IMR-90 (cell line): ENCODE measurements around the gene RNF145. TPM values are rescaled to one million over a fixed set of nuclear protein-coding genes. Genes with fewer than 3 reads are reported as not detected.

Experiments used
- ATAC-seq: fragments of 200-7000 bp; cut with Tn5 transposase; 2 replicates; pipeline ENCODE4 v1.9.1; 2020; ENCODE audit warnings: low read depth, mild to moderate bottlenecking, moderate library complexity
- BruUV-seq: library from RNA; stranded (reverse); fragments of 400-500 nt; replicated peaks from 2 replicates; lab custom pipeline; 2021; lab: Mats Ljungman, UMichigan
- CTCF ChIA-PET: fragments of 300-600 bp; formaldehyde crosslinking; extraction: SDS; loops from one replicate; lab custom pipeline; 2021; ENCODE audit warnings: antibody characterized with exemption; lab: Yijun Ruan, JAX
- POLR2A ChIA-PET: fragments of 300-600 bp; sonication (Branson Sonifier 250); formaldehyde crosslinking; loops from one replicate; lab custom pipeline; 2022; ENCODE audit warnings: antibody characterized with exemption; ENCODE audit not compliant: unreplicated experiment; lab: Charles Lee
- DNase-seq: peaks from one replicate; pipeline ENCODE4 v3.0.0; 2013
- H2AFZ ChIP-seq: replicated peaks from 2 replicates; pipeline ENCODE3; 2013; ENCODE audit warnings: low read length, mild to moderate bottlenecking; ENCODE audit not compliant: poor library complexity
- H2AK5ac ChIP-seq: 2 replicates; pipeline ENCODE4 v1.6.1; 2013; ENCODE audit warnings: low read depth, low read length, inconsistent platforms
- H2AK9ac ChIP-seq: replicated peaks from 2 replicates; pipeline ENCODE3; 2013; ENCODE audit warnings: mild to moderate bottlenecking, low read depth, low read length, moderate library complexity; ENCODE audit not compliant: poor library complexity
- H2BK120ac ChIP-seq: 2 replicates; pipeline ENCODE4 v1.6.1; 2013; ENCODE audit warnings: low read depth, low read length, inconsistent platforms
- H2BK15ac ChIP-seq: 3 replicates; pipeline ENCODE4 v1.6.1; 2013; ENCODE audit warnings: low read depth, low read length, inconsistent platforms
- H2BK20ac ChIP-seq: 2 replicates; pipeline ENCODE4 v1.6.1; 2013; ENCODE audit warnings: low read depth, mild to moderate bottlenecking, inconsistent platforms, low read length, moderate library complexity
- H2BK5ac ChIP-seq: 2 replicates; pipeline ENCODE4 v1.6.1; 2013; ENCODE audit warnings: mild to moderate bottlenecking, low read depth, low read length, inconsistent platforms; ENCODE audit not compliant: poor library complexity, severe bottlenecking
- H3K14ac ChIP-seq: replicated peaks from 2 replicates; pipeline ENCODE4 v1.6.1; 2013; ENCODE audit warnings: low read depth, low read length, inconsistent platforms
- H3K18ac ChIP-seq: 2 replicates; pipeline ENCODE4 v1.6.1; 2013; ENCODE audit warnings: low read depth, low read length, control low read depth
- H3K23ac ChIP-seq: 2 replicates; pipeline ENCODE4 v1.6.1; 2013; ENCODE audit warnings: low read depth, low read length, inconsistent platforms
- H3K27ac ChIP-seq: 2 replicates; pipeline ENCODE4 v1.5.1; 2013; ENCODE audit warnings: mild to moderate bottlenecking, control low read depth, low read length; ENCODE audit not compliant: insufficient read depth
- H3K27me3 ChIP-seq: 2 replicates; pipeline ENCODE4 v1.6.1; 2013; ENCODE audit warnings: low read length; ENCODE audit not compliant: control insufficient read depth, insufficient read depth
- H3K36me3 ChIP-seq: 2 replicates; pipeline ENCODE4 v1.6.1; 2013; ENCODE audit warnings: low read length, mixed read lengths; ENCODE audit not compliant: control insufficient read depth, insufficient read depth
- H3K4ac ChIP-seq: 2 replicates; pipeline ENCODE4 v1.6.1; 2013; ENCODE audit warnings: low read depth, low read length, inconsistent platforms
- H3K4me1 ChIP-seq: 2 replicates; pipeline ENCODE4 v1.6.1; 2013; ENCODE audit warnings: low read length, mixed read lengths; ENCODE audit not compliant: control insufficient read depth, insufficient read depth
- H3K4me2 ChIP-seq: 2 replicates; pipeline ENCODE4 v1.6.1; 2013; ENCODE audit warnings: low read depth, mild to moderate bottlenecking, control low read depth, low read length, moderate library complexity
- H3K4me3 ChIP-seq: 2 replicates; pipeline ENCODE4 v1.5.1; 2013; ENCODE audit warnings: low read depth, mild to moderate bottlenecking, control low read depth, low read length, moderate library complexity; ENCODE audit not compliant: insufficient read depth
- H3K56ac ChIP-seq: 2 replicates; pipeline ENCODE4 v1.6.1; 2013; ENCODE audit warnings: low read length, inconsistent platforms; ENCODE audit not compliant: insufficient read depth; ENCODE audit errors: extremely low read depth
- H3K79me1 ChIP-seq, 2 experiments: 2 replicates each; pipeline ENCODE4 v1.6.1; 2013; ENCODE audit warnings: low read length in 2 of 2, inconsistent platforms in 1 of 2, low read depth in 1 of 2
- H3K9ac ChIP-seq: 2 replicates; pipeline ENCODE4 v1.6.1; 2013; ENCODE audit warnings: low read depth, low read length, control low read depth
- H3K9me1 ChIP-seq: 2 replicates; pipeline ENCODE4 v1.6.1; 2013; ENCODE audit warnings: low read length, inconsistent platforms; ENCODE audit not compliant: insufficient read depth
- H3K9me3 ChIP-seq: 2 replicates; pipeline ENCODE4 v1.6.1; 2013; ENCODE audit warnings: low read length; ENCODE audit not compliant: control insufficient read depth, insufficient read depth
- H4K20me1 ChIP-seq: 2 replicates; pipeline ENCODE4 v1.6.1; 2013; ENCODE audit warnings: low read length, inconsistent platforms; ENCODE audit not compliant: insufficient read depth
- H4K5ac ChIP-seq: 2 replicates; pipeline ENCODE4 v1.6.1; 2013; ENCODE audit warnings: mild to moderate bottlenecking, low read depth, low read length, control low read depth
- H4K8ac ChIP-seq, 2 experiments: 2 replicates each; pipeline ENCODE4 v1.6.1; 2013; ENCODE audit warnings: low read depth in 2 of 2, low read length in 2 of 2, control low read depth in 1 of 2, inconsistent platforms in 1 of 2
- H4K91ac ChIP-seq: 2 replicates; pipeline ENCODE4 v1.6.1; 2013; ENCODE audit warnings: low read depth, low read length, inconsistent platforms; ENCODE audit not compliant: insufficient read depth
- CHD1 ChIP-seq: IDR thresholded peaks from 2 replicates; pipeline ENCODE4 v1.6.1; 2012; ENCODE audit warnings: low read depth, low read length, improper control_type of control experiment
- MAFK ChIP-seq: IDR thresholded peaks from 2 replicates; pipeline ENCODE4 v1.6.1; 2012; ENCODE audit warnings: low read depth, low read length, improper control_type of control experiment
- POLR2A ChIP-seq: IDR thresholded peaks from 2 replicates; pipeline ENCODE4 v1.6.1; 2012; ENCODE audit warnings: mild to moderate bottlenecking, low read depth, low read length
- RAD21 ChIP-seq: IDR thresholded peaks from 2 replicates; pipeline ENCODE4 v1.6.1; 2012; ENCODE audit warnings: low read length, improper control_type of control experiment
- RCOR1 ChIP-seq: IDR thresholded peaks from 2 replicates; pipeline ENCODE4 v1.6.1; 2012; ENCODE audit warnings: mild to moderate bottlenecking, low read length, improper control_type of control experiment; ENCODE audit not compliant: insufficient replicate concordance
- RFX5 ChIP-seq: IDR thresholded peaks from 2 replicates; pipeline ENCODE4 v1.8.0; 2012; ENCODE audit warnings: low read depth, mild to moderate bottlenecking, low read length, moderate library complexity
- WGBS, 2 experiments: methylation state at CpG; one replicate each; pipeline versions ENCODE4 v1.1.5 to v1.1.7; 2013; ENCODE audit warnings: missing lambda C conversion rate in 2 of 2; ENCODE audit not compliant: insufficient read length in 1 of 2; ENCODE audit errors: extremely low coverage in 2 of 2; 5-methylcytosine and 5-hydroxymethylcytosine counted together
- dilution Hi-C: fragments of 300-500 bp; cut with HindIII; formaldehyde crosslinking; loops from one replicate; pipeline ENCODE4 v1.14.3; 2018; ENCODE audit warnings: low sequenced_read_pairs; ENCODE audit not compliant: unreplicated experiment
- in situ Hi-C: fragments of 300-500 bp; cut with MboI; formaldehyde crosslinking; loops from 3 replicates; pipeline ENCODE4 v1.14.3; 2019; ENCODE audit warnings: low sequenced_read_pairs, inconsistent platforms, mixed read lengths
- intact Hi-C: fragments of 100-400 bp; cut with micrococcal nuclease; formaldehyde crosslinking; loops from 2 replicates; pipeline ENCODE4 v1.10.0; 2022
- polyA plus RNA-seq, 3 experiments: library from polyadenylated mRNA; depleted of rRNA; stranded (reverse); fragments of >200 nt; gene quantifications; 2 replicates each; pipeline ENCODE4 v1.2.3, GENCODE V29; 2012; ENCODE audit warnings: low replicate concordance in 1 of 3
- total RNA-seq: library from RNA; depleted of rRNA; stranded (reverse); fragments of >200 nt; gene quantifications from 2 replicates; pipeline ENCODE4 v1.2.3, GENCODE V29; 2012
- TF ChIP-seq, protein P1 (sequence below): conservative IDR thresholded peaks from 2 replicates; pipeline ENCODE4 v1.5.1; 2012; ENCODE audit warnings: mild to moderate bottlenecking, low read depth, low read length, improper control_type of control experiment

Gene RNF145
- total and polyA plus RNA-seq, 2 of the 4 experiments (the other 2 are of a cell fraction) = 50.0 to 57.0 TPM

DNA sequence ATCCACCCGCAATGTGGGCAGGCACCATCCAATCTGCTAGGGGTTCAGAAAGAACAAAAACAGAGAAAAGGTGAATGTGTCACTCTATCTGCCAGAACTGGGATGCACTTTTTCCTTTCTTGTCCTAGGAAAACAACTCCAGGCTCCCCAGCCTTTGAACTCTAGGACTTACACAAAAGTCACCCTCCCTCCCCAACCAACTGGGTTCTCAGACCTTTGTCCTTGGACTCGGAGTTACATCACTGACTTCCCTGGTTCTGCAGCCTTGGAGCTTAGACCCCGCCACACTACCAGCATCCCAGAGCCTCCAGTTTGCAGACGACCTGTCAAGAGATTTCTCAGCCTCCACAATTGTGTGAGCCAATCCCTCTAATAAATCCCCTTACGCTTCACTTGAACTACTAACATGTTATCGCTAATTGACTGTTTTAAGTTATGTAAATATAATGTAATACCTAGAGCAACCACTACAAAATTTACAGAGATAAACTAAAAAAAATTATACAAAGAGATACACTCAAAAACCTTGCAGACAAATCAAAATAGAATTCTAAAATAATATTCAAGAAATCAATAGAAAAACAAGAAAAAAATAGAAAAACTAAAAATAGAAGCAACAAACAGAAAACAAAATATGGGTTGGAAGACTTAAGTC is 48.4 kb upstream of the RNF145 start:
- Histone ChIP-seq H2AFZ (no peak overlapping the region), H2BK15ac (no peak overlapping the region), H2BK20ac (no peak overlapping the region), H3K27ac (no peak overlapping the region), H3K9me1 (peaks cover 3% of the 10 kb centered on the region; the same call in 1 of the 2 replicates), H3K4me3 (no peak overlapping the region), H3K14ac (no peak overlapping the region), H4K20me1 (no peaks in the 10 kb centered on the region), H3K18ac (no peak overlapping the region), H2AK9ac (no peak overlapping the region), H3K23ac (no peak overlapping the region), H3K9me3 (no peaks in the 10 kb centered on the region), H3K27me3 (no peaks in the 10 kb centered on the region; the same call in 1 of the 2 replicates), H3K79me1 (peaks cover 5 to 6% of the 10 kb centered on the region in 2 experiments), H2AK5ac (no peak overlapping the region), H3K9ac (no peak overlapping the region), H3K4me2 (no peak overlapping the region), H2BK5ac (no peak overlapping the region), H2BK120ac (no peak overlapping the region), H3K4me1 (peaks cover 3% of the 10 kb centered on the region; the same call in 1 of the 2 replicates), H4K8ac (no peak overlapping the region), H3K56ac (no peak overlapping the region), H3K4ac (no peak overlapping the region), H3K36me3 (no peaks in the 10 kb centered on the region), H4K5ac (no peak overlapping the region), H4K91ac (no peak overlapping the region)
- WGBS, 2 experiments = 59% methylated on average over 2 of the region's 6 CpGs; no CpG with 5 or more reads in 1 of the 2 experiments
- no peak for DNase-seq
- BruUV-seq = no TSS peak
- no peak for ATAC-seq
- CTCF ChIA-PET = interaction anchor here (0.6 kb wide), 1 partner anchor 250 kb away, joined by 4 read pairs; no protein-coding TSS in a partner anchor
- in situ Hi-C loops (no loop called here), dilution Hi-C loops (loop anchor here (25.0 kb wide), 1 partner anchor 95 kb away; no protein-coding TSS in a partner anchor), intact Hi-C loops (no loop called here)
- POLR2A ChIA-PET = no interaction called here
- TF ChIP-seq RCOR1 (no peak), MAFK (no peak), CHD1 (no peak), RFX5 (no peak), RAD21 (no peak), POLR2A (no peak)
- TF ChIP-seq, protein P1, sequence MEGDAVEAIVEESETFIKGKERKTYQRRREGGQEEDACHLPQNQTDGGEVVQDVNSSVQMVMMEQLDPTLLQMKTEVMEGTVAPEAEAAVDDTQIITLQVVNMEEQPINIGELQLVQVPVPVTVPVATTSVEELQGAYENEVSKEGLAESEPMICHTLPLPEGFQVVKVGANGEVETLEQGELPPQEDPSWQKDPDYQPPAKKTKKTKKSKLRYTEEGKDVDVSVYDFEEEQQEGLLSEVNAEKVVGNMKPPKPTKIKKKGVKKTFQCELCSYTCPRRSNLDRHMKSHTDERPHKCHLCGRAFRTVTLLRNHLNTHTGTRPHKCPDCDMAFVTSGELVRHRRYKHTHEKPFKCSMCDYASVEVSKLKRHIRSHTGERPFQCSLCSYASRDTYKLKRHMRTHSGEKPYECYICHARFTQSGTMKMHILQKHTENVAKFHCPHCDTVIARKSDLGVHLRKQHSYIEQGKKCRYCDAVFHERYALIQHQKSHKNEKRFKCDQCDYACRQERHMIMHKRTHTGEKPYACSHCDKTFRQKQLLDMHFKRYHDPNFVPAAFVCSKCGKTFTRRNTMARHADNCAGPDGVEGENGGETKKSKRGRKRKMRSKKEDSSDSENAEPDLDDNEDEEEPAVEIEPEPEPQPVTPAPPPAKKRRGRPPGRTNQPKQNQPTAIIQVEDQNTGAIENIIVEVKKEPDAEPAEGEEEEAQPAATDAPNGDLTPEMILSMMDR = no peak
